Sciatic nerve (tissue), 2 donors: ENCODE results near the gene COMTD1. TPM values are rescaled to one million over a fixed set of nuclear protein-coding genes. Genes with fewer than 3 reads are reported as not detected.
"Not testable (repeated sequence)": the region's sequence is repeated elsewhere in the genome, so short reads cannot be mapped to it uniquely, and the experiment has no call there.

Experiments used
- ATAC-seq: fragments of 200-7000 bp; cut with Tn5 transposase; one replicate; pipeline ENCODE4 v1.9.1; 2020; ENCODE audit warnings: mild to moderate bottlenecking, moderate library complexity
- DNase-seq: peaks from one replicate; pipeline ENCODE4 v3.0.0-alpha.2; 2020; ENCODE audit warnings: low spot score
- intact Hi-C: fragments of 100-400 bp; cut with DNase I; formaldehyde crosslinking; loops from one replicate; pipeline ENCODE4 v1.14.2; 2022
- total RNA-seq: library from RNA; stranded (reverse); fragmentation: NEBNext Ultra II Directional; extraction: Animal tissue kit (Norgen Biotek cat#: 25700); gene quantifications from one replicate; pipeline ENCODE4 v1.2.1, GENCODE V29; 2021
- donor health status: DM: no; HTN: no; CAD: no.
- donor health status: DM: no; HTN: no; CAD: no.

Gene COMTD1
- total RNA-seq, 1 donor from 2014 or later: 13.0 TPM

DNA sequence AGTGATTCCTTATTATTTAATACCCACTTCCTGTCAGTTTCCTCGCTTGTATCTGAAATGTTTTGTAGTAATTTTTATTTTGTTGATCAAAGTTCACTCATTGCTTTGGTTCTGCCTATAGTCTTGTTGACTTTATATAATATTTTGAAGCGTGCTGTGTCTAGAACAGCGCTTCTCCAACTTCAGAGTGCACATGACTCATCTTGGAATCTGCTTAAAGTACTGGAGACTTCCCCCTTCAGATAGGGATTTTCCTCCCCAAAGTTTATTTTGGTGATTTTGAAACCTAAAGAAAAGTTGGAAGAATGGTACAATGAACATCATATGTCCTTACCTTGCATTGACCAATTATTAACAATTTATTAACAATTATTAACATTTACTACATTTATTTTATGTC, 5.8 kb downstream of the COMTD1 start:
- intact Hi-C loops: loop anchor here (10.0 kb wide), 1 partner anchor 965 kb away; no protein-coding TSS in a partner anchor
- ATAC-seq (no peak), DNase-seq (no peak)

DNA sequence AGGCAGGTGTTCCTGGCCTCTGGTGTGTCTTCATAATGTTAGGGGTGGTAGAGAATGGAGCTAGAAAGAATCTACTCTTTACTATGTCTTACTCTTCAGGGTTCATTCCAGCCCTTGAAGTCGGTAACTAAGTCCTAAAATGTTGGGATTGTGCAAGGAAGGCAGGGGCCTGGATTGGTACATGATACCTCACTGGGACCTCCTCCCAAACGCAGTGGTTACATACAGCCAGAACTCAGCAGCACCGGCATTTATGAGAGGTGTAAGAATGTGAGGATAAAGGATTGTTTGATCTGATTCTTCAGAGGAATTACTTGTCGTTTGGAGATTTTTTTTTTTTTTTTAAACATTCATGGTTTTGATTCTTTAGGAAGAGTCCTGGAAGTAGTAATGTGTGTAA, 6.9 kb downstream of the COMTD1 start:
- DNase-seq: peak; percentile 9

DNA sequence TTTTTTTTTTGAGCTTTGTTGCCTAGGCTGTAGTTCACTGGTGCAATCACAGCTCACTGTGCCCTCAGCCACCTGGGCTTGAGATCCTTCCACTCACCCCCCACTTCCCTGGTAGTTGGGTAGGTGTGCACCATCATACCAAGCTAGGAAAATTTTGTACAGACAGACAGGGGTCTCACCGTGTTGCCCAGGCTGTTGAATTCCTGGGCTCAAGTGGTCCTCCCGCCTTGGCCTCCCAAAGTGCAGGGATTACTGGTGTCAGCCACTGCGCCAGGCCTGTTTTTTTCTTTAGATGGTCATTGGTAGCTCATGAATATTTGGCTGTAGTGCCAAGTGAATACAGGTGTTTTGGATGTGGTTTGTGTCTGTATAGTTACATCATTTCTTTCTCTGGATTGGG, 7.5 kb downstream of the COMTD1 start:
- ATAC-seq: no peak
- intact Hi-C loops: no loop called here
- peak; percentile 22 for DNase-seq

More for the DNA sequence above, 6.9 kb downstream of the COMTD1 start:
- intact Hi-C loops: no loop called here
- no peak for ATAC-seq

DNA sequence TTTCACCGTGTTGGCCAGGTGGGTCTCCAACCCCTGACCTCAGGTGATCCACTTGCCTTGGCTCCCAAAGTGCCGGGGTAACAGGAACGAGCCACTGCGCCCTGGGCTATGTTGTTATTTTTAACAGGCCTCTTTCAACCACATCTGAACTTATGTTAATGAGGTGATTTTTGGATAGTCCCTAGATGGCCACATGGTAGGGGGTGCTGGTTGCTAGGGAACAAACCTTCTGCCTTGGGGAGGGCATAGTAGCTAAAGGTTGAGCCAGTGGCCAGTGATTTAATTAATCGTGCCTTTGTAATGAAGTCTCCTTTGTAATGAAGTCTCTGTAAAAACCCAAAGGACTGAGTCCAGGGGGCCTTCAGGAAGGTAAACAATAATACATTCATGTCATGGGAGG, 9.1 kb downstream of the COMTD1 start:
- peak; percentile 36 for DNase-seq
- peak; percentile 9 for ATAC-seq
- intact Hi-C loops: no loop called here

DNA sequence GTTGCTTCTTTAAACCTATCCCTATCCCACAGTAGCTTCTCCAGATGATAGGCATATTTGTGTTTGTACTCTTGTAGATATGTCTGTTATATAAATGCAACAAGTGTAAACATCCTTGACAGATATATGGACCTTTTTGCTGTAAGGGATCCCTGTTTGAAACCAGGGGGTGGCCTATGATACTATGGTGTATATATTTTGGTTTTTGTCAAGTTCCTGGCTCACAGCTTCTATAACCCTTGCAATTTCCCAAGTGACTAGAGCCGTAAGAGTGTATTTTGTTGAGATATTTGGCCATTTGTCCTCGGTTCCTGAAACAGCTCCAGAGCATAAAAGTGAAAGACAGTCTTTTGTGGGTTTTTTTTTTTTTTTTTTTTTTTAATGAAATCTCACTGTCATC, 9.7 kb downstream of the COMTD1 start:
- DNase-seq: no peak
- intact Hi-C loops: no loop called here
- ATAC-seq: peak; percentile 7

DNA sequence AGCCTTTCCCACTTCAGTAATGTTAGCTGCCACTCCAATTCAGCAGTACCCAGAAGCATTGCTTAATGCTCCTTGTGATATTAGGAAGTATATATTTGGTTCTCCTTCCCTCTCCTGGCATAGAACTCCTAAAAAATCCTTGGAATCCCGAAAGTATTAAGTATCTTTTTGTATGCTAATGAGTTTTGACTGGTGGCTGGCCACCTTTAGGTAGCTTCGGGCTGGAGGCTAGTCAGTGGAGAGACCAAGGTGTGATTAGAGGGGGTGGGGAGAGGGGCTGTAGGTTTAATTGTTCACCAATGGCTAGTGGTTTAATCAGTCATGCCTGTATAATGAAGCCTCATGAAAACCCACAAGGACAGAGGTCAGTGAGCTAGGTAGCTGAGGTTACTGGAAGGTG, 12.2 kb downstream of the COMTD1 start:
- intact Hi-C loops: no loop called here
- ATAC-seq (no peak), DNase-seq (no peak)

DNA sequence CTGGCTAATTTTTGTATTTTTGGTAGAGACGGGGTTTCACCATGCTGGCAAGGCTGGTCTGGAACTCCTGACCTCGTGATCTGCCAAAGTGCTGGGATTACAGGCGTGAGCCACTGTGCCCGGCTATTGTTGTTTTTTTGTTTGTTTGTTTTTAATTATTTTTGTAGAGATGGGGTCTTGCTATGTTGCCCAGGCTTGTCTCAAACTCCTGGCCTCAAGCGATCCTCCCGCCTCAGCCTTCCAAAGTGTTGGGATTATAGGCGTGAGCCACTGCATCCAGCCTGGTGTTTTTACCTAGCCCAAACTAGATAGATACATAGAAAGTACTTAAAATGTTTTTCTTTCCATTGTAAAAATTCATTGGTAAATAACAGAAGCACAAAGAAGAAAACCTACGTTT, 14.3 kb downstream of the COMTD1 start:
- peak; percentile 35 for DNase-seq
- intact Hi-C loops: not testable (repeated sequence)

DNA sequence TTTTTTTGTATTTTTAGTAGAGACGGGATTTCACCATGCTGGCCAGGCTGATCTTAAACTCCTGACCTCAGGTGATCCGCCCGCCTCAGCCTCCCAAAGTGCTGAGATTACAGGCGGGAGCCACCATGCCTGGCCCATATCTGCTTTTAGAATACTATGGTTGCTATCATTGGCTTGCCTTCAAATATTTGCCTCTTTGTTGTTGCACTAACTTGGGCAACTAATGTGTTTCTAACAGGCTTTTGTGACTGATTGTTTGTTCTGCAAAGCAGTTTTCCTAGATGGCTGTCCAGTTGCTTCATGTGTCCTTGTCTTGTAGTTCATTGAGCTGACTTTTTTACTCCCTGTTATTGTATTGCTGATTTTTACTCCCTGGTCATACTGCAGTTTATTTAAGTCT, 15.5 kb downstream of the COMTD1 start:
- intact Hi-C loops: no loop called here
- DNase-seq: peak; percentile 12
- no peak for ATAC-seq

More for the DNA sequence above, 14.3 kb downstream of the COMTD1 start:
- not testable (repeated sequence) for ATAC-seq

DNA sequence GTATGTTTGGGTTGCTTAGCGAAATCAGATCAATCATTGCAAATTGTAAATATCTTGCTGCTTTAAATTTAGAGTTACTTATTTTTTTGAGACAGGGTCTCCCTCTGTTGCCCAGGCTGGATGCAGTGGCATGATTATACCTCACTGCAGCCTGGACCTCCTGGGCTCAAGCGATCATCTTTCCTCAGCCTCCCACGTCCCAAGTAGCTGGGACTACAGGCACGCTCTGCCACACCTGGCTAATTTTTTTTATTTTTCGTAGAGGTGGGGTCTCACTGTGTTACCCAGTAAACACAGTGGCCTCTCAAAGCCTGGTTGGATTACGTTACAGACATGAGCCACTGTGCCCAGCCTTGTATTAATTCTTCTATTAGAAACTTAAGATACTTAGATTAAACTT, 23.4 kb downstream of the COMTD1 start:
- ATAC-seq: no peak
- intact Hi-C loops: no loop called here
- DNase-seq: peak; percentile 6

DNA sequence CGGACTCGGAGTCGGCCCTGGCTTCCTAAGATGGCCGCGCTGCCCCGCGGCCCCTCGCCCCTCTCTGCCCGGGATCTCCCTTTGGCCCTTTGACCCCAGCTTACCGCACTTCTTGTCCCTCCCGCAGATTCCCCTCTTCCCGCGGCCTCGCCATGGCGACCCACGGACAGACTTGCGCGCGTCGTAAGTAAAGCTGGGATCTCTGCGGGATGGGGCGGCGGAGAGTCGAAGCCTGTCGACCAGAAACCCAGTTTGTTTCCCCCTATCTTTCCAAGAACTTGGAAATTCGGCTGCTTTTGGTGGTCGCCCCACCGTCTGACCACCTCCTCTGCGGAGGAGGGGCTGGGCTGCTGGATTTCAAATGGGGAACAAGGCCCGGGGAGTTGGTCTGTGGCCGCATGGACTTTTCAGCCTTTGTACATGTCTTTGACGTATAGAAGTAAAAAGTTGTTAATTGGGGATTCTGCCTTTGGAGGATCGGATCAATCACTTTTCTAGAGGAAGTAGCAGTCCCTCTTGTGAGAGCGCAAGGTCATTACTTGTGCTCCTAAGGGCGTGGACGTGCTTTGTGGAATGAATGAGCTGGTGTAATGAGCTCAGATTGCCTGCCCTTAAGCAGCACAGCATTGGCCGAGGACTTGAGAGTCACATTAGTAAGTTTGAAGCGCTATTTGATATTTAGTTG, 24.6 kb downstream of the COMTD1 start:
- peak; percentile 42 for DNase-seq
- ATAC-seq: no peak
- intact Hi-C loops: no loop called here

DNA sequence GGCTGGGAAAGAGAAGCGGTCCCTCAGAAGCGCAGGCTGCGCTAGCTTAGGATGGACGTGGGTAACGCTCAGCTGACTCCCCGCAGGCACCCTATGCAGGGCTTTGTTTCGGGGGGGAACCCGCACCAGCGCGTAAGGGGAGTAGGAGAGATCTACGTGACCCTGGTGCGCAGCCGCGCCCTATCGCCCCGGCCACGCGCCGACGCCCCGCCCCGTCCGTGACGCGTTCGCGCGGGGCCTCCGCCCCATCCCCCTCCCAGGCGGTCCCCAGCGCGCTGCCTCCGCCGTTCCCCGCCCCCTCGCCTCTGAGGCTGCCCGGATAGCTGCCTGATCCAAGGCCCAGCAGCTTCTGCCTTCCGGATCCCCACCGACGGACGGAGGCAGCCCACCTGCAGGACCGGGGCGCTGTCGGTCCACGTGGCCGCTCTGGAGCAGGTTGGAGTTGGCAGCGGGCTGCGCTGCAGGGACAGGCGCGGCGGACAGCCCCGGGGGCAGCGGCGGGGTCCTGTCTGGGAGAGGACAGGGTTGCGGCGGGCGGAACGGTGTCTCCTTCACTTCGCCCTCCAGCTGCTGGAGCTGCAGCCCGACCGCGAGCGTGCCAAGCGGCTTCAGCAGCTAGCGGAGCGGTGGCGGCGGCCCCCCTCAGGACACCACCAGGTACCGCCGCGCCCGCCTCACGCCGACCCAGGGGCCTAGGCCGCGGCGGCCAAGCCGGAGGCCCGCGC, 25.3 kb downstream of the COMTD1 start, which contains the start of gene VDAC2:
VDAC2 (plus strand) TSS at position 515 of the 725 bp plus-strand sequence. CDS start 363 bp downstream, outside the sequence.
- DNase-seq: peak; percentile 95
- peak; percentile 99 for ATAC-seq
- intact Hi-C loops: no loop called here

DNA sequence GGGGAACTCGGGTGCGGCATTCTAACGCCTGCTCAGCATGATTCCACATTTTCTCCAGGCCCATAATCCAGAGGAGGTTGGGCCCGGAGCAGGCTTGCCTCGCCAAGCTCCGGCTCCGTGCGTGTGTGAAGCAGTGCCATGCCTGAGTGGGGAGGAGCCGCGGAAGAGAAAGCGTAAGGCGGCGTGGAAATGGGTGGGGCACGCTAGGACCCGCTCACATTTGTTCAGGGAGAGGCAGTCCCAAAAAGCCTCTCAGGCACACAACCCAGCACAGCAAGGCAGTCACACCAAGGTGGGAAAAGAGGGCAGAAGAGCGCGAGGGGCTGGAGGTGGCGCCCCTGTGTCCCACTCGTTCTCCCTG, 25.9 kb downstream of the COMTD1 start:
- peak; percentile 87 for DNase-seq
- ATAC-seq: peak; percentile 93
- intact Hi-C loops: no loop called here

DNA sequence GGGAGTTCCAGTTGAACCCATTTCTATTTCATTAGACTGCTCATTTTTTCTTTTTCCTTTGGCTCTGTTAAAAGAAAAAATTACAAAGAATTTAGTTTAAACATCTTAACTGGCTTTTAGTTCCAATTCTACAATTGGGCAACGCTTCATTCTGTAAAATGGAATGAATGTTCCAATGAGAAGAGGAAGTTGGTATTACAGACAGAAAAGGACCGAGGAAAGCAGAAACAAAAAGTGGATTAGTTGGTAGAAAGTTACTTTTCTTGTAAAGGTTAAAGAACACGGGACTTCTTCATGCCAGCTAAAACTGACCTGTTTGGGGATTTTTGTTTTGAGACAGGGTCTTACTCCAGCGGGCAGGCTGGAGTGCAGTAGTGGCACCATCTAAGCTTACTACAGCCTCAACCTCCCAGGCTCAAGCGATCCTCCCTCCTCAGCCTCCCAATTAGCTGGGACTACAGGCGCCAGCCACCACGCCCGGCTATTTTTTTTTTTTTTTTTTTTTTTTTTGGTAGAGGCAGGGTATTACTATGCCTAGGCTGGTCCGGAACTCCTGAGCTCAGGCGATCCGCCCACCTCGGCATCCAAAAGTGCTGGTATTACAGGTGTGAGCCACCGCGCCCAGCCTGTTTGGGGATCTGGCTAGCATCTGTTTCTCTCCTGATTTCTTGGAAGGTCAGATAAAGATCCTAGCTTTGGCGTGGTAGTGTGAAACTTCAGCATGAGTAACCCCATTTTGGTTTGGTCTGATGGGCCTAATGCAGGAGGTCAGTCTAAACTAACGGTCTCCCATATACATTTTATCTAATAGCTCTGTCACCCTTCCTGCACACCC, 26.5 kb downstream of the COMTD1 start:
- intact Hi-C loops: no loop called here
- DNase-seq (peak; percentile 62), ATAC-seq (no peak)

DNA sequence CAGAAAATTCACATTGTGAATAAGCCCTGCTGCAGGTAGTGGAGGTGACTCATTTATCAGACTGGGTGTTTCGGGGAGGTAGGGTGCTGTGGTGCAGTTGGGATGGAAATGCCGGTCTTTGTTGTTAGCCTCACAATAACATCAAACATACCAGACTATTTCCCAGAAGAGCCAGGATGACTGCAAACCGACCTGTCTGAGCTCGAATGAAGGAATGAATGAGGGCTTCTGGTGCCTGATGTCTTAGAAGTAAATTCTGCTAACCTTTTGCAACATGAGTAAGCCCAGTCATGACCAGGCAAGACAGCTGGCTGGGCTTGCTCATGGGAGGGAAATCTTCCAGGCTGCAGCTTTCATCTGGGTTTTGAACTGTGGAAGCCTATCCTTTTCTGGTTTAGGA, 27.6 kb downstream of the COMTD1 start:
- intact Hi-C loops: no loop called here
- ATAC-seq: no peak
- peak; percentile 33 for DNase-seq

DNA sequence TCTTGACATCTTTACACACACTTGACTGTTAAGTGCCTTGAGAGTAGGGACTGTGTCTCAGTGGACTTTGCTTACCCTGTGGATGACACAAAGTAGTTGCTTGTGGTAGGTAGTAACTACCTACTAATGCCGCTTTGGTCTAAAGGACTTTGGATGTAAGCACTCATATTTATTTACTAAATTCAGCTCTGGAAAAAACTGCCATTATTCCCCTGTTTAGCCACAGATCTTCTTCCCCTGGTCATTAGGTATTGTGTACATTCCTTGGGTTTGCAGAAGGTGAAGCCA, 28.0 kb downstream of the COMTD1 start:
- intact Hi-C loops: no loop called here
- DNase-seq: no peak
- ATAC-seq: no peak

DNA sequence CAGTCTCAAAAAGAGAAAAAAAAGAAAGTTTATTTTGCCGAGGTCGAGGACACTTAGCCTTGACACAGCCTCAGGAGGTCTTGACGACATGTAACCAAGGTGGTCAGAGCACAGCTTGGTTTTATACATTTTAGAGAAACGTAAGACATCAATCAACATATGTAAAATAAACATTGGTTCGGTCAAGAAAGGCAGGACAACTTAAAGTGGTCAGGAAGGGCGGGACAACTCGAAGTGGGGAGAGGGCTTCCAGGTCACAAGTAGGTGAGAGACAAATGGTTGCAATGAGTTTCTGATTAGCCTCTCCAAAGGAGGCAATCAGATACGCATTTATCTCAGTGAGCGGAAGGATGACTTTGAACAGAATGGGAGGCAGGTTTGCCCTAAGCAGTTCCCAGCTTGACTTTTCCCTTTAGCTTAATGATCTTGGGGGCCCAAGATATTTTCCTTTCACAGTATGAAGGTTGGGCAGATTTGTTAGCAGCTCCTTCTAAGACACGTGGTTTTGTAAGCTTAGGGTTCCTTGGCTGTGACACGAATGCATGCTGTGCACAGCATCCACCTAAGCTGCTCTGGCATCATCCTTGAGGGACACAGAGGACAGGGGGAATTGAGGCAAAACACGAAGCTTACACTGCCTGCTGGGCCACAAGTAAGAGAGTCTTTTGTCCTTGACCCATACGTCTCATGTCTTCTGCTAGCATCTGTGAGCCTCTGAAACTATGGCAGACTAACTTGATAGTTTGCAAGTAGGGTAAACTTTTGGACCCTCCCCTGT, 28.5 kb downstream of the COMTD1 start:
- peak; percentile 18 for DNase-seq
- intact Hi-C loops: no loop called here
- ATAC-seq: no peak

DNA sequence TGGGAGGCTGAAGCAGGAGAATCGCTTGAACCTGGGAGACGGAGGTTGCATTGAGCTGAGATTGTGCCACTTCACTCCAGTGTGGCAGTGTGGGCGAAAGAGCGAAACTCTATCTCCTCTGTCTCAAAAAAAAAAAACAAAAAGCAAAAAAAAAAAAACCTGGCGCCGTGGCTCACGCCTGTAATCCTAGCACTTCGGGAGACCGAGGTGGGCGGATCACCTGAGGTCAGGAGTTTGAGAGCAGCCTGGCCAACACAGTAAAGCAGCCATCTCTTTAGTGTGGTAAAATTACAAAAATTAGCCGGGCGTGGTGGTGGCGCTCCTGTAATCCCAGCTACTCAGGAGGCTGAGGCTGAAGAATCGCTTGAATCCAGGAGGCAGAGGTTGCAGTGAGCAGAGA, 29.1 kb downstream of the COMTD1 start:
- ATAC-seq, intact Hi-C loops: not testable (repeated sequence)
- DNase-seq: peak; percentile 45

DNA sequence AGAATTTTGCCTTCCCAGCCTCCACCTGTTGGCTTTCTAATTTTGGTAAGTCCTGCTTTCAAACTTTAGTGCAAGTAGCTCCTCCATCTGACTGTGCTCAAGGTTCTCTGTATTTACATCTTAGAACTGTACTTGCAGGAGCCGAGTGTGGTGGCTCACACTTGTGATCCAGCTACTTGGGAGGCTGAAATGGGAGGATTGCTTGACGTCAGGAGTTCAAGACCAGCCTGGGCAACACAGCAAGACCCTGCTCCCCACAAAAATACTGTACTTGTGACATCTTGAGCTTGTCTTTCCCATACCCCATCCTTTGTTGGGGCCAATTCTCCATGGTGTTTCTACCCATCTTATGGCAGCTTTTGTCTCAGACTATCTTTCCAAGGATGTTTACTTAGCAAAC, 29.8 kb downstream of the COMTD1 start:
- ATAC-seq (no peak), DNase-seq (peak; percentile 1)
- intact Hi-C loops: no loop called here

DNA sequence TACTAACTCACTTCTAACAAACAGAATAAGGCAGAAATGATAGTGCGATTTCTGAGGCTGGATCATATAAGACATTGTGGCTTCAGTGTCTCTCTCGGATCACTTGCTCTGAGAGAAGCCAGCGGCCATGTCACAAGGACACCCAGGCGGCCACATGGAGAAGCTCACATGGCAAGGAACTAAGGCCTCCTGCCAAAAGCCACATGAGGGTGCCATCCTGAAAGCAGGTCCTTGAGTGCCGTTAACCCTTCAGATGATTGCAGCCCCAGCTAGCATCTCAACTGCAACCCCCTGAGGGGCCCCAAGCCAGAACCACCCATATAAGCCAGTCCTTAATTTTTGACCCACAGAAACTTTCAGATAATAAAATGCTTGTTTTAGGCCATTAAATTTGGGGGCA, 32.0 kb downstream of the COMTD1 start:
- intact Hi-C loops: no loop called here
- ATAC-seq: no peak
- DNase-seq: peak; percentile 27
